HG03520 (cell line): ENCODE measurements around the gene IZUMO4.
"Not testable (repeated sequence)": the region's sequence is repeated elsewhere in the genome, so short reads cannot be mapped to it uniquely, and the experiment has no call there.

Experiments
- ATAC-seq: cut with Tn5 transposase; IDR thresholded peaks from one replicate; pipeline ENCODE4 v1.9.1; 2021; ENCODE audit warnings: mild to moderate bottlenecking, moderate library complexity; ENCODE audit not compliant: unreplicated experiment

Gene IZUMO4

GRCh38 chr19:2080336-2080988 lies 16.3 kb upstream of the IZUMO4 start:
- ATAC-seq = no peak

GRCh38 chr19:2081873-2082810 lies 14.6 kb upstream of the IZUMO4 start:
- ATAC-seq = no peak

- no peak for ATAC-seq
Measured at GRCh38 chr19:2083174-2083854, 13.4 kb upstream of the IZUMO4 start.

- ATAC-seq = no peak
Measured at GRCh38 chr19:2084993-2085720, 11.6 kb upstream of the IZUMO4 start.

- ATAC-seq = not testable (repeated sequence)
Measured at GRCh38 chr19:2086695-2087620, 9.8 kb upstream of the IZUMO4 start.

- no peak for ATAC-seq
Measured at GRCh38 chr19:2087621-2088100, 9.1 kb upstream of the IZUMO4 start.

GRCh38 chr19:2089001-2089711 lies 7.6 kb upstream of the IZUMO4 start:
- no peak for ATAC-seq

GRCh38 chr19:2089727-2090053 lies 7.0 kb upstream of the IZUMO4 start:
- no peak for ATAC-seq

GRCh38 chr19:2091926-2092525 lies 4.7 kb upstream of the IZUMO4 start:
- not testable (repeated sequence) for ATAC-seq

GRCh38 chr19:2096034-2096479 lies 658 bp upstream of the IZUMO4 start, which contains the start of gene MOB3A:
Gene MOB3A, minus strand, starts transcription at chr19:2096326. Its CDS starts 17,766 bp downstream, at chr19:2078560.
- peak; percentile 31 for ATAC-seq

GRCh38 chr19:2097203-2097885 lies 629 bp downstream of the IZUMO4 start:
- no peak for ATAC-seq

GRCh38 chr19:2097886-2098327 lies 1.2 kb downstream of the IZUMO4 start:
- ATAC-seq = no peak

GRCh38 chr19:2099054-2099501 lies 2.4 kb downstream of the IZUMO4 start:
- no peak for ATAC-seq

- ATAC-seq = no peak
Measured at GRCh38 chr19:2099937-2100718, 3.4 kb downstream of the IZUMO4 start.

GRCh38 chr19:2100719-2101061 lies 4.0 kb downstream of the IZUMO4 start:
- ATAC-seq = no peak

- ATAC-seq = no peak
Measured at GRCh38 chr19:2101417-2102335, 5.0 kb downstream of the IZUMO4 start.
